HepG2 (cell line): ENCODE measurements around the gene APBB3. TPM values are rescaled to one million over a fixed set of nuclear protein-coding genes. Genes with fewer than 3 reads are reported as not detected.
A peak's percentile ranks its signal among the peaks of the same experiment; 100 is the strongest.

ENCODE experiments used
- ATAC-seq: fragments of 200-7000 bp; cut with Tn5 transposase; 3 replicates; pipeline ENCODE4 v1.9.1; 2020; ENCODE audit warnings: mild to moderate bottlenecking, moderate library complexity
- BruUV-seq: library from RNA; stranded (reverse); fragments of 400-500 nt; replicated peaks from 2 replicates; lab custom pipeline; 2021; lab: Mats Ljungman, UMichigan
- CTCF ChIA-PET: fragments of 300-600 bp; formaldehyde crosslinking; extraction: SDS; loops from one replicate; lab custom pipeline; 2021; ENCODE audit warnings: low total read pairs, inconsistent platforms, low intra/inter-chr PET ratio; lab: Yijun Ruan, JAX
- POLR2A ChIA-PET: fragments of 350-600 bp; sonication (Branson Sonifier 250); formaldehyde crosslinking; loops from one replicate; lab custom pipeline; 2020; ENCODE audit warnings: antibody characterized with exemption, inconsistent platforms; lab: Yijun Ruan, JAX
- DNase-seq: peaks from one replicate; pipeline ENCODE4 v3.0.0-alpha.2; 2015; ENCODE audit warnings: low spot score
- FAIRE-seq: peaks from 3 replicates; lab custom pipeline; 2011; peaks lifted over from hg19 to GRCh38; lab: Jason Lieb, UNC
- H2AFZ ChIP-seq: one replicate; pipeline ENCODE4 v1.6.1; 2011; ENCODE audit warnings: low read length, inconsistent platforms
- H3K27ac ChIP-seq: fragments of 300-600 bp; 3 replicates; pipeline ENCODE4 v1.8.0; 2011; ENCODE audit warnings: mixed run types, mild to moderate bottlenecking, mixed read lengths, low read length, inconsistent platforms; ENCODE audit not compliant: insufficient read depth; ENCODE audit errors: extremely low read length
- H3K27me3 ChIP-seq, 2 experiments: fragments of 200-600 bp in 1 of 2; 2 replicates in 1 of 2; 3 replicates in 1 of 2; pipeline versions ENCODE4 v1.6.0 to v1.8.0; 2011; ENCODE audit warnings: low read length in 2 of 2, mild to moderate bottlenecking in 2 of 2, moderate library complexity in 2 of 2, inconsistent platforms in 1 of 2; ENCODE audit not compliant: insufficient read depth in 2 of 2, control insufficient read depth in 1 of 2
- H3K36me3 ChIP-seq, 2 experiments: fragments of 200-600 bp in 1 of 2; replicated peaks in 1 of 2; 2 replicates in 1 of 2; 3 replicates in 1 of 2; pipeline versions ENCODE4 v1.5.1 to v1.8.0; 2011; ENCODE audit warnings: low read length in 2 of 2, inconsistent platforms in 1 of 2; ENCODE audit not compliant: insufficient read depth in 2 of 2, control insufficient read depth in 1 of 2
- H3K4me1 ChIP-seq: 2 replicates; pipeline ENCODE4 v1.5.1; 2012; ENCODE audit warnings: low read length, inconsistent platforms; ENCODE audit not compliant: insufficient read depth
- H3K4me2 ChIP-seq: 2 replicates; pipeline ENCODE4 v1.6.0; 2011; ENCODE audit warnings: low read depth, low read length, inconsistent platforms
- H3K4me3 ChIP-seq, 3 experiments: fragments of 200-600 bp in 1 of 3; sonication (generic), shearing (Covaris generic) in 1 of 3; replicated peaks in 1 of 3; 2 replicates each; pipeline ENCODE4 v1.5.1; 2011 to 2016; ENCODE audit warnings: low read length in 3 of 3, inconsistent platforms in 2 of 3, low read depth in 2 of 3, mild to moderate bottlenecking in 2 of 3, control low read depth in 1 of 3, mixed read lengths in 1 of 3; ENCODE audit not compliant: insufficient read depth in 1 of 3
- H3K79me2 ChIP-seq: one replicate; pipeline ENCODE4 v1.6.1; 2011; ENCODE audit warnings: low read length, inconsistent platforms; ENCODE audit not compliant: insufficient read depth
- H3K9ac ChIP-seq: 2 replicates; pipeline ENCODE4 v1.6.0; 2011; ENCODE audit warnings: mild to moderate bottlenecking, low read depth, low read length, inconsistent platforms; ENCODE audit not compliant: insufficient read depth
- H3K9me3 ChIP-seq: 2 replicates; pipeline ENCODE4 v1.5.1; 2012; ENCODE audit warnings: mild to moderate bottlenecking, low read length
- H4K20me1 ChIP-seq: 2 replicates; pipeline ENCODE4 v1.6.0; 2011; ENCODE audit warnings: inconsistent platforms, mild to moderate bottlenecking, low read length, moderate library complexity; ENCODE audit not compliant: insufficient read depth
- ATF6 ChIP-seq: sonication (generic); formaldehyde crosslinking; conservative IDR thresholded peaks from 2 replicates; pipeline ENCODE4 v1.4.0; 2020; ENCODE audit warnings: missing genetic modification reagents
- CERS6 ChIP-seq: sonication (generic); formaldehyde crosslinking; IDR thresholded peaks from 2 replicates; pipeline ENCODE4 v1.5.0; 2020; ENCODE audit warnings: missing genetic modification reagents
- HMGA1 ChIP-seq: sonication (generic); formaldehyde crosslinking; conservative IDR thresholded peaks from 2 replicates; pipeline ENCODE4 v1.4.0; 2020; ENCODE audit warnings: missing genetic modification reagents
- KDM5A ChIP-seq: fragments of 200-600 bp; sonication (generic); IDR thresholded peaks from 2 replicates; pipeline ENCODE4 v1.7.0; 2018; ENCODE audit warnings: antibody characterized with exemption, mild to moderate bottlenecking, low read length, borderline replicate concordance
- ZBTB33 ChIP-seq: sonication (generic); formaldehyde crosslinking; IDR thresholded peaks from 2 replicates; pipeline ENCODE4 v1.4.0; 2020; ENCODE audit warnings: missing genetic modification reagents
- ZNF138 ChIP-seq: sonication (generic); formaldehyde crosslinking; IDR thresholded peaks from 2 replicates; pipeline ENCODE4 v1.5.0; 2020; ENCODE audit warnings: mild to moderate bottlenecking, low read depth, missing genetic modification reagents
- ZNF879 ChIP-seq: sonication (generic); formaldehyde crosslinking; IDR thresholded peaks from 2 replicates; pipeline ENCODE4 v1.8.1; 2023; ENCODE audit warnings: missing genetic modification reagents
- WGBS: methylation state at CpG from one replicate; pipeline ENCODE4 v1.1.6; 2017; ENCODE audit warnings: low lambda C conversion rate; 5-methylcytosine and 5-hydroxymethylcytosine counted together
- in situ Hi-C: cut with HindIII; loops from 2 replicates; pipeline ENCODE4 v1.10.0; 2017; ENCODE audit warnings: low pct_unique_long_range_greater_than_20kb; ENCODE audit not compliant: extremely low pct_ligation_motif_present
- intact Hi-C: fragments of 100-400 bp; cut with micrococcal nuclease; formaldehyde crosslinking; loops from one replicate; pipeline ENCODE4 v1.10.0; 2022; ENCODE audit not compliant: unreplicated experiment
- polyA plus RNA-seq, 8 experiments: library from polyadenylated mRNA; depleted of rRNA in 3 of 8; stranded (reverse) in 7 of 8; unstranded in 1 of 8; fragments of >200 nt; fragmentation: Illumina TruSeq in 4 of 8; extraction: Trizol in 4 of 8; gene quantifications; 2 replicates each; pipeline versions ENCODE4 v1.2.1 to v1.2.3, GENCODE V29; 2011 to 2016; ENCODE audit warnings: low read depth in 4 of 8, missing spikeins in 1 of 8, mixed read lengths in 1 of 8; ENCODE audit not compliant: insufficient read depth in 1 of 8
- total RNA-seq, 5 experiments: library from RNA; depleted of rRNA; stranded (reverse); fragments of >200 nt; fragmentation: Illumina TruSeq; extraction: Trizol; gene quantifications; 2 replicates each; pipeline ENCODE4 v1.2.3, GENCODE V29; 2016; ENCODE audit warnings: low read depth in 1 of 5

The APBB3 gene
- total and polyA plus RNA-seq, 2 of the 13 experiments (the other 11 are each of a cell fraction or from before 2014, with no cell fraction given): 0.38 to 0.78 TPM

- no peak overlapping the region for H3K27ac ChIP-seq
- H3K9me3 ChIP-seq: no peaks in the 10 kb centered on the region
- 85% methylated on average over 8 of the region's 22 CpGs for WGBS
- H4K20me1 ChIP-seq: no peaks in the 10 kb centered on the region
- POLR2A ChIA-PET: interaction anchor here (2.5 kb wide), 1 partner anchor 10 kb away, joined by 7 read pairs; the partner anchor contains the start of gene SRA1
- in situ Hi-C loops: loop anchor here (10.0 kb wide), 1 partner anchor 158 kb away; no protein-coding TSS in a partner anchor
- TF ChIP-seq ZBTB33 (CRISPR knock-in tag): peak; percentile 31; the same call in 1 of the 2 replicates
- no peak for TF ChIP-seq KDM5A
- no peak for TF ChIP-seq CERS6 (CRISPR knock-in tag)
- no peak for TF ChIP-seq HMGA1
- TF ChIP-seq ZNF138 (CRISPR knock-in tag): no peak
- TF ChIP-seq ATF6 (CRISPR knock-in tag): no peak
- no peak for TF ChIP-seq ZNF879
- TF ChIP-seq, all 625 proteins: peak for 1
- H3K79me2 ChIP-seq: no peaks in the 10 kb centered on the region
- H3K9ac ChIP-seq: no peak overlapping the region
- H3K4me2 ChIP-seq: no peak overlapping the region
- no TSS peak for BruUV-seq
- H3K4me1 ChIP-seq: peaks cover 25% of the 10 kb centered on the region
- H3K36me3 ChIP-seq: no peaks in the 10 kb centered on the region
- peaks cover 0 to 5% of the 10 kb centered on the region in 2 experiments; a peak in 1 of 5 replicates for H3K27me3 ChIP-seq
- no peak for DNase-seq
- intact Hi-C loops: no loop called here
- H2AFZ ChIP-seq: no peak overlapping the region
- FAIRE-seq: no peak
- no peak for ATAC-seq
- CTCF ChIA-PET: no interaction called here
- no peak overlapping the region for H3K4me3 ChIP-seq
Measured at GRCh38 chr5:140567136-140567818, 2.9 kb upstream of the APBB3 start.
